Measurements from ENCODE around the gene MGAT4C. TPM values are rescaled to one million over a fixed set of nuclear protein-coding genes. Genes with fewer than 3 reads are reported as not detected.

Gene MGAT4C
- total RNA-seq, 1 experiment from 2014 or later = 10.3 TPM

DNA sequence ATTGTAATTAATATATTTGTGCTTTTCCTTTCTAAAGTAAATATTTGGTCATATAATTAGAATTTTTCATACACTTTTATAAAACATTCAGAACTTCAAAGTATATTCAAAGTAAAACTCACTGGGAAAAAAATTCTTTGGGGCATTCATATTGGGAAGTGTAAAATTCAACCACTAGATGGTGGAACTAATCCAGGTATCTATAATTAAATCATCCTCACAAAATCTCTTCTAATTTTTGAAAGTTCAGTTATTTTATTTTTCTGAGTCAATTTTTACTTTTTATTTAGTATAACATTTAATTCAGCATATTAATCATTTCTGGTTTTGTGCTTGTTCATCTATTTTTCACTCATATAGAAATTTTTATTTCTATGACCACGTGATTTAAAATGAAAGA, 301.1 kb downstream of the MGAT4C start:
- DNase-seq (ENCODE audit: low spot score) = peak; percentile 45
- ChIA-PET POLR2A (ENCODE audit: low non-redundant PET) (no interaction called here), CTCF (interaction anchor here (0.6 kb wide), 1 partner anchor 511 kb away, joined by 3 read pairs; no protein-coding TSS in a partner anchor)
- Histone ChIP-seq H3K27me3 (replicated peaks; ENCODE audit: insufficient read depth, low read depth, low read length, poor library complexity) (no peaks in the 10 kb centered on the region), H3K36me3 (ENCODE audit: insufficient read depth, low read length, poor library complexity, severe bottlenecking) (no peaks in the 10 kb centered on the region), H3K4me3 (ENCODE audit: low read depth, low read length, poor library complexity, severe bottlenecking) (no peak overlapping the region), H3K27ac (ENCODE audit: low read depth, low read length, poor library complexity, severe bottlenecking) (peak overlapping the region; percentile 23), H3K9me3 (ENCODE audit: low read depth, low read length, poor library complexity, severe bottlenecking) (no peaks in the 10 kb centered on the region), H3K4me1 (ENCODE audit: insufficient read depth, low read length, poor library complexity, severe bottlenecking) (peaks cover 39% of the 10 kb centered on the region)
- intact Hi-C loops (cut with micrococcal nuclease; ENCODE audit: unreplicated experiment) = loop anchor here (10.0 kb wide), 2 partner anchors 960 to 2000 kb away; no protein-coding TSS in a partner anchor
- no peak for TF ChIP-seq EZH2 (IDR thresholded peaks at IDR 0.05; ENCODE audit: borderline replicate concordance, low read depth, low read length, poor library complexity, severe bottlenecking)
- TF ChIP-seq, protein P1, sequence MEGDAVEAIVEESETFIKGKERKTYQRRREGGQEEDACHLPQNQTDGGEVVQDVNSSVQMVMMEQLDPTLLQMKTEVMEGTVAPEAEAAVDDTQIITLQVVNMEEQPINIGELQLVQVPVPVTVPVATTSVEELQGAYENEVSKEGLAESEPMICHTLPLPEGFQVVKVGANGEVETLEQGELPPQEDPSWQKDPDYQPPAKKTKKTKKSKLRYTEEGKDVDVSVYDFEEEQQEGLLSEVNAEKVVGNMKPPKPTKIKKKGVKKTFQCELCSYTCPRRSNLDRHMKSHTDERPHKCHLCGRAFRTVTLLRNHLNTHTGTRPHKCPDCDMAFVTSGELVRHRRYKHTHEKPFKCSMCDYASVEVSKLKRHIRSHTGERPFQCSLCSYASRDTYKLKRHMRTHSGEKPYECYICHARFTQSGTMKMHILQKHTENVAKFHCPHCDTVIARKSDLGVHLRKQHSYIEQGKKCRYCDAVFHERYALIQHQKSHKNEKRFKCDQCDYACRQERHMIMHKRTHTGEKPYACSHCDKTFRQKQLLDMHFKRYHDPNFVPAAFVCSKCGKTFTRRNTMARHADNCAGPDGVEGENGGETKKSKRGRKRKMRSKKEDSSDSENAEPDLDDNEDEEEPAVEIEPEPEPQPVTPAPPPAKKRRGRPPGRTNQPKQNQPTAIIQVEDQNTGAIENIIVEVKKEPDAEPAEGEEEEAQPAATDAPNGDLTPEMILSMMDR (conservative IDR thresholded peaks at IDR 0.05; ENCODE audit: low read depth, low read length) = peak; percentile 57
- no TSS peak for BruUV-seq (replicated peaks)

DNA sequence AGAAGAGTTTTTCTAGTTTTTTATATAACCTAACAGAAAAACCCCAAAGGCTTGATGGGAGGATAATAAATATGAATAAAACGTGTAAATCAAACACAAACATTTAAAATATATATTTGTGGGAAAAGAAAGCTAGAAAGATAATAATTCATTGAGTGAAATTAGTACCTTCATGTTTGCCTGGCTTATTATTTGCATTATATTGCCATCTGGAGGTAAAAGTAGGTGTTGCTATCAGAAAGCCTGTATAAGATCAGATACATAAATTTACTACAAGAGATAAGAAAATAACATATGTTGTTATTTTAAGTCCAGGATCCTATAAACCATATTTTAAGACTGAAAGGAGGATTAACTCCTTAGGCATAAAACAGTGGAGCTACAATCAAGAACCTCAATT, 304.4 kb downstream of the MGAT4C start:
- TF ChIP-seq, protein P1 (conservative IDR thresholded peaks at IDR 0.05; ENCODE audit: low read depth, low read length) = peak; percentile 72
- no peak for TF ChIP-seq EZH2 (IDR thresholded peaks at IDR 0.05; ENCODE audit: borderline replicate concordance, low read depth, low read length, poor library complexity, severe bottlenecking)
- ChIA-PET CTCF (interaction anchor here (1.1 kb wide), 1 partner anchor 527 kb away, joined by 3 read pairs; no protein-coding TSS in a partner anchor), POLR2A (ENCODE audit: low non-redundant PET) (no interaction called here)
- no peak overlapping the region for H3K27ac ChIP-seq (ENCODE audit: low read depth, low read length, poor library complexity, severe bottlenecking)
- H3K4me1 ChIP-seq (ENCODE audit: insufficient read depth, low read length, poor library complexity, severe bottlenecking) = peaks cover 56% of the 10 kb centered on the region
- intact Hi-C loops (cut with micrococcal nuclease; ENCODE audit: unreplicated experiment) = loop anchor here (2.0 to 10.0 kb wide), 3 partner anchors 27 to 2003 kb away; no protein-coding TSS in a partner anchor
- H3K27me3 ChIP-seq (replicated peaks; ENCODE audit: insufficient read depth, low read depth, low read length, poor library complexity) = no peaks in the 10 kb centered on the region
- no peaks in the 10 kb centered on the region for H3K36me3 ChIP-seq (ENCODE audit: insufficient read depth, low read length, poor library complexity, severe bottlenecking)
- no TSS peak for BruUV-seq (replicated peaks)
- DNase-seq (ENCODE audit: low spot score) = peak; percentile 66
- H3K4me3 ChIP-seq (ENCODE audit: low read depth, low read length, poor library complexity, severe bottlenecking) = no peak overlapping the region
- H3K9me3 ChIP-seq (ENCODE audit: low read depth, low read length, poor library complexity, severe bottlenecking) = no peaks in the 10 kb centered on the region

DNA sequence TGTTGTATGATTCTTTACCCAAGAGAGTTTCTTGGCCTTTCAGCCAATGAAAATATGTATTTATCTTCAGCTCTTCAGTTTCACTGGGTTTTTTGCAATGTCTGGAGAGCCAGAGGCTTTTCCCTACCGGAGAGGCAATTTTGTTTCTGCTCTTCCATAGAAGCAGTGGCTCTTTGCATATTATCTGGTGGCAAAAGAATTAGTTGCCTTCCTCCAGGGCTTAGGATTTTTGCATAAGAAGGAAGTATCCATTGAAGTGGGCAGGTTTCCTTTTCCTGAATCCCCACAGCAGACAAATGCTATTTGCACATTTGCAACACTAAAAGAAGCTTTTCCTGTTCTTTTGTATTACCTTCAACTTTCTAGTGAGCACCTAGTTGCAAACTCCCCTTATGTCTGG, 306.9 kb downstream of the MGAT4C start:
- CTCF ChIA-PET = interaction anchor here (1.1 kb wide), 1 partner anchor 524 kb away, joined by 3 read pairs; no protein-coding TSS in a partner anchor
- peak overlapping the region; percentile 72 for H3K27ac ChIP-seq (ENCODE audit: low read depth, low read length, poor library complexity, severe bottlenecking)
- peak; percentile 68 for DNase-seq (ENCODE audit: low spot score)

More for the DNA sequence above, 306.9 kb downstream of the MGAT4C start:
- intact Hi-C loops (cut with micrococcal nuclease; ENCODE audit: unreplicated experiment) = no loop called here
- Histone ChIP-seq H3K4me1 (ENCODE audit: insufficient read depth, low read length, poor library complexity, severe bottlenecking) (peaks cover 38% of the 10 kb centered on the region), H3K4me3 (ENCODE audit: low read depth, low read length, poor library complexity, severe bottlenecking) (no peak overlapping the region), H3K9me3 (ENCODE audit: low read depth, low read length, poor library complexity, severe bottlenecking) (no peaks in the 10 kb centered on the region), H3K27me3 (replicated peaks; ENCODE audit: insufficient read depth, low read depth, low read length, poor library complexity) (no peaks in the 10 kb centered on the region), H3K36me3 (ENCODE audit: insufficient read depth, low read length, poor library complexity, severe bottlenecking) (no peaks in the 10 kb centered on the region)
- TF ChIP-seq, protein P1 (conservative IDR thresholded peaks at IDR 0.05; ENCODE audit: low read depth, low read length) = no peak
- no peak for TF ChIP-seq EZH2 (IDR thresholded peaks at IDR 0.05; ENCODE audit: borderline replicate concordance, low read depth, low read length, poor library complexity, severe bottlenecking)
- POLR2A ChIA-PET (ENCODE audit: low non-redundant PET) = no interaction called here
- BruUV-seq (replicated peaks) = no TSS peak
